Uterus (tissue), 2 donors: ENCODE results near the gene OXGR1.

Experiments
- CTCF ChIP-seq, 4 experiments: fragments of 200-600 bp in 2 of 4; fragments of 450-650 bp in 2 of 4; sonication (generic) in 2 of 4; IDR thresholded peaks; one replicate each; pipeline ENCODE4 v1.5.1; 2016 to 2019; ENCODE audit warnings: antibody characterized with exemption in 4 of 4, mild to moderate bottlenecking in 2 of 4, moderate library complexity in 1 of 4
- POLR2A ChIP-seq, 2 donors: fragments of 450-650 bp; IDR thresholded peaks; one replicate each; pipeline ENCODE4 v1.6.1; 2016; ENCODE audit warnings: antibody characterized with exemption in 2 of 2, mild to moderate bottlenecking in 1 of 2, moderate library complexity in 1 of 2

- no peak for TF ChIP-seq CTCF (IDR thresholded peaks at IDR 0.05)
- no peak for TF ChIP-seq POLR2A (IDR thresholded peaks at IDR 0.05)
These were observed 8.8 kb upstream of the OXGR1 start for GRCh38 chr13:97003071-97003470.
